Parathyroid adenoma (tissue), 2 donors: Measurements from ENCODE around the gene SEH1L.

Experiments
- H2AFZ ChIP-seq: fragments of 300-600 bp; sonication (generic); one replicate; pipeline ENCODE4 v1.7.0; 2017; ENCODE audit warnings: antibody characterized with exemption, mild to moderate bottlenecking
- H3K27ac ChIP-seq: fragments of 300-600 bp; sonication (generic); one replicate; pipeline ENCODE4 v1.7.0; 2017
- H3K27me3 ChIP-seq: fragments of 300-600 bp; sonication (generic); one replicate; pipeline ENCODE4 v1.7.0; 2017; ENCODE audit warnings: low read length; ENCODE audit not compliant: control insufficient read depth, insufficient read depth
- H3K36me3 ChIP-seq: fragments of 300-600 bp; sonication (generic); one replicate; pipeline ENCODE4 v1.7.0; 2017; ENCODE audit warnings: low read length; ENCODE audit not compliant: control insufficient read depth, insufficient read depth
- H3K4me1 ChIP-seq: fragments of 300-600 bp; sonication (generic); one replicate; pipeline ENCODE4 v1.7.0; 2017; ENCODE audit warnings: control low read depth
- H3K4me2 ChIP-seq: fragments of 300-600 bp; sonication (generic); one replicate; pipeline ENCODE4 v1.7.0; 2017; ENCODE audit warnings: low read length
- H3K4me3 ChIP-seq: fragments of 300-600 bp; sonication (generic); one replicate; pipeline ENCODE4 v1.7.0; 2017; ENCODE audit warnings: low read depth, low read length
- H3K79me2 ChIP-seq: fragments of 300-600 bp; sonication (generic); one replicate; pipeline ENCODE4 v1.7.0; 2017; ENCODE audit warnings: control low read depth
- H3K9ac ChIP-seq: fragments of 300-600 bp; sonication (generic); one replicate; pipeline ENCODE4 v1.7.0; 2017; ENCODE audit warnings: mild to moderate bottlenecking
- H3K9me3 ChIP-seq: fragments of 300-600 bp; sonication (generic); one replicate; pipeline ENCODE4 v1.7.0; 2017; ENCODE audit warnings: low read length; ENCODE audit not compliant: control insufficient read depth
- TF ChIP-seq, protein P1 (sequence below): fragments of 300-600 bp; sonication (generic); IDR thresholded peaks from one replicate; pipeline ENCODE4 v1.7.0; 2017; ENCODE audit warnings: antibody characterized with exemption, mild to moderate bottlenecking
- donor health status: primary hyperparathyroidism.

SEH1L gene

DNA sequence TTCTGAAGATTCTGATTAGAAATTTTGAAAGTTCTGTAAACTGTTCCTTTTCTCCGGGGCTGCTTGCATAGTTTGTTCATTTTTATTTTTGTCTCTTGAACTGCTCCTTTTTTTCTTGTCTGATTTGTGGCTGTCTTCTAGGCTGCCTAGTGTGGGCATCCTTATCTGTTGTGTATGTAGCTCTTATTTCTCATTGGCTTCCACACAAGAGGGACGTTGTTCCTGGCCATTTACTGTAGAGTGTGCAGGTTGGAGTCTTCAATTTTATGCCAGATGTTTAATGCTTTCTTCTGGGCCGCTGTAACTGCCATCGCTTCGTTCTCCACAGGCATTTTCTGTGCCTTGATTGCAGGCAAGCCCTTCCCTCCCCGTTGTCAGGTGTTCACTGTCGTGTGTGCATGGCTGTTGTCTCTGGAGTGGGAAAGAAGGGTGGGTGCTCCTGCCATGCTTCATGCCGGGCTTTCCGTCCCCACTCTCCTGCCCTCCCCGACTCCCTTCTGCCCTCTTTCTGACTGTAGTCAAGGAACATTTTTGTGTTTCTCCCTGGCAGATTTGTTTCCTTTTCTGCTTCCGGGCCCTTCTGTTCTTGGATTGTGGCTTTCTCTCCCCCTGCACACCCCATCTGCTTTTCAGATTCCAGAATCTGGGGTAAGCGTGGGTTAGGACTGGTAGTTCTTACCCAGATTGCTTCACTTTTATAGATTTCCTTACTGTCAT is 58.9 kb downstream of the SEH1L start:
- H3K4me1 ChIP-seq, result no peaks in the 10 kb centered on the region
- no peaks in the 10 kb centered on the region for H3K36me3 ChIP-seq
- no peaks in the 10 kb centered on the region for H3K79me2 ChIP-seq
- H3K9me3 ChIP-seq, result no peaks in the 10 kb centered on the region
- no peak overlapping the region for H3K4me3 ChIP-seq
- H3K9ac ChIP-seq, result no peak overlapping the region
- H3K27ac ChIP-seq, result no peak overlapping the region
- H2AFZ ChIP-seq, result no peak overlapping the region
- no peaks in the 10 kb centered on the region for H3K27me3 ChIP-seq
- TF ChIP-seq, protein P1, sequence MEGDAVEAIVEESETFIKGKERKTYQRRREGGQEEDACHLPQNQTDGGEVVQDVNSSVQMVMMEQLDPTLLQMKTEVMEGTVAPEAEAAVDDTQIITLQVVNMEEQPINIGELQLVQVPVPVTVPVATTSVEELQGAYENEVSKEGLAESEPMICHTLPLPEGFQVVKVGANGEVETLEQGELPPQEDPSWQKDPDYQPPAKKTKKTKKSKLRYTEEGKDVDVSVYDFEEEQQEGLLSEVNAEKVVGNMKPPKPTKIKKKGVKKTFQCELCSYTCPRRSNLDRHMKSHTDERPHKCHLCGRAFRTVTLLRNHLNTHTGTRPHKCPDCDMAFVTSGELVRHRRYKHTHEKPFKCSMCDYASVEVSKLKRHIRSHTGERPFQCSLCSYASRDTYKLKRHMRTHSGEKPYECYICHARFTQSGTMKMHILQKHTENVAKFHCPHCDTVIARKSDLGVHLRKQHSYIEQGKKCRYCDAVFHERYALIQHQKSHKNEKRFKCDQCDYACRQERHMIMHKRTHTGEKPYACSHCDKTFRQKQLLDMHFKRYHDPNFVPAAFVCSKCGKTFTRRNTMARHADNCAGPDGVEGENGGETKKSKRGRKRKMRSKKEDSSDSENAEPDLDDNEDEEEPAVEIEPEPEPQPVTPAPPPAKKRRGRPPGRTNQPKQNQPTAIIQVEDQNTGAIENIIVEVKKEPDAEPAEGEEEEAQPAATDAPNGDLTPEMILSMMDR, result no peak
- H3K4me2 ChIP-seq, result no peak overlapping the region

DNA sequence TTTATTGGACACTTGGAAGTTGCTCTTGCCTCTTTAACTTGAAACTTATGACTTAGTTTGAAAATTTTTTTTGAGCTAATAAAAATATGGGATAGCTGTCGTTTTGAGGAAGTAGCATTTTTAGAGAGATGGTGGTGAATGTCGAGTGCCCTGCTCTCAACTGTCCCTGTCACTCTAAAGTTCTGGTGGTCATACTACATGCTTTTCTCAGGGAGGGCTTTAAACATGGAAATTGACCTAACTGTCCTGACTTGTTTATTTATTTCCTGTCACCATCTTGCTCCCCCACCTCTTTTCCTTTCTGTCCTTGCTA is 59.4 kb downstream of the SEH1L start:
- no peaks in the 10 kb centered on the region for H3K27me3 ChIP-seq
- no peak overlapping the region for H2AFZ ChIP-seq
- H3K36me3 ChIP-seq, result no peaks in the 10 kb centered on the region
- no peak overlapping the region for H3K27ac ChIP-seq
- H3K4me2 ChIP-seq, result no peak overlapping the region
- no peak overlapping the region for H3K9ac ChIP-seq
- TF ChIP-seq, protein P1, result no peak
- no peaks in the 10 kb centered on the region for H3K79me2 ChIP-seq
- no peaks in the 10 kb centered on the region for H3K4me1 ChIP-seq
- H3K9me3 ChIP-seq, result no peaks in the 10 kb centered on the region
- no peak overlapping the region for H3K4me3 ChIP-seq

DNA sequence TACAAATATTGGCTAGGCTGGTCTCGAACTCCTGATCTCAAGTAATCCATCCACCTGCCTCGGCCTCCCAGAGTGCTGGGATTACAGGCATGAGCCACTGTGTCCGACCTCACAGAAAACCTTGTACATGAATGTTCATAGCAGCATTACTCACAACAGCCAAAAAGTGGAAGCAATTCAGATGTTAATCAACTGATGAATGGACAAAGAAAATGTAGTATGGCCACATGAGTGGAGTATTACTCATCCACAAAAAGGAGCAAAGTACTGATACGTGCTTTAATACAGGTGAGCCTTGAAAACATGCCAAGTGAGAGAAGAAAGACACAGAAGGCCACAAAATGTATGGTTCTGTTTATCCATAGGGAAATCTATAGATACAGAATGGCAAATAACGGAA is 63.9 kb downstream of the SEH1L start:
- H3K4me3 ChIP-seq, result no peak overlapping the region
- no peak overlapping the region for H3K9ac ChIP-seq
- TF ChIP-seq, protein P1, result no peak
- no peaks in the 10 kb centered on the region for H3K4me1 ChIP-seq
- no peaks in the 10 kb centered on the region for H3K9me3 ChIP-seq
- no peaks in the 10 kb centered on the region for H3K27me3 ChIP-seq
- H3K79me2 ChIP-seq, result no peaks in the 10 kb centered on the region
- no peak overlapping the region for H3K4me2 ChIP-seq
- H2AFZ ChIP-seq, result no peak overlapping the region
- no peak overlapping the region for H3K27ac ChIP-seq
- H3K36me3 ChIP-seq, result no peaks in the 10 kb centered on the region

DNA sequence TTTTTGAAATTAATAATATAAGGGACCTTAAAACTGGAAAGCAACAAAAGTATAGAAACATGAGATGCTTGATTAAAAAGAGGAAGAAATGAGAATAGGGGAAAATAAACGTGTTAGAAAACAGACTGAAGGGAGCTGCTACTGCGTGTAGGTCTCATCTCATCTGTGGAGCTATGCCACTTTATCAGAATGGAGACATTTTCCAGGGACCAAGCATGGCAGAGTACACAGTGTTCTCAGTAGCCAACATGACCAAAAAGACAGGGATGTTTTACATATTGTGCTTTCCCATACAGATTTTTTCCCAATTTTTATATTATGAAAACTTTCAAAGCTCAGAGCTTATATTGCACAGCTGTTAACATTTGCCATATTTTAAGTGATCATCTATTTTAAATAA is 66.4 kb downstream of the SEH1L start:
- no peaks in the 10 kb centered on the region for H3K9me3 ChIP-seq
- no peaks in the 10 kb centered on the region for H3K36me3 ChIP-seq

More for the DNA sequence above, 66.4 kb downstream of the SEH1L start:
- Histone ChIP-seq H3K79me2 (no peaks in the 10 kb centered on the region), H3K4me1 (no peaks in the 10 kb centered on the region), H3K27ac (no peak overlapping the region), H3K27me3 (no peaks in the 10 kb centered on the region), H3K9ac (no peak overlapping the region), H3K4me2 (no peak overlapping the region), H2AFZ (no peak overlapping the region), H3K4me3 (no peak overlapping the region)
- TF ChIP-seq, protein P1, result no peak
